K562 (cell line): ENCODE data around the gene KCTD19. TPM values are rescaled to one million over a fixed set of nuclear protein-coding genes. Genes with fewer than 3 reads are reported as not detected.

ENCODE experiments used
- ATAC-seq: fragments of 200-7000 bp; cut with Tn5 transposase; 3 replicates; pipeline ENCODE4 v1.9.1; 2020; ENCODE audit warnings: moderate library complexity
- BruUV-seq: library from RNA; stranded (reverse); fragments of 400-500 nt; replicated peaks from 2 replicates; lab custom pipeline; 2021; lab: Mats Ljungman, UMichigan
- CTCF ChIA-PET: fragments of 300-600 bp; formaldehyde crosslinking; extraction: SDS; loops from one replicate; lab custom pipeline; 2021; ENCODE audit warnings: low intra/inter-chr PET ratio; lab: Yijun Ruan, JAX
- POLR2A ChIA-PET: fragments of 300-600, 350-650 bp; sonication (Branson Sonifier 250); formaldehyde crosslinking; extraction: SDS; loops from one replicate; lab custom pipeline; 2021; ENCODE audit warnings: antibody characterized with exemption, inconsistent platforms; lab: Yijun Ruan, JAX
- DNase-seq, 4 experiments: peaks; one replicate each; pipeline versions ENCODE4 v3.0.0 to v3.0.0-alpha.2; 2011 to 2018; ENCODE audit warnings: low spot score in 3 of 4, mixed read lengths in 3 of 4; ENCODE audit errors: extremely low read depth in 1 of 4
- FAIRE-seq: peaks from 2 replicates; lab custom pipeline; 2011; peaks lifted over from hg19 to GRCh38; lab: Jason Lieb, UNC
- H2AFZ ChIP-seq: 2 replicates; pipeline ENCODE4 v1.6.0; 2011; ENCODE audit warnings: low read depth, low read length, control low read depth, inconsistent platforms
- H3K27ac ChIP-seq: fragments of 200-600 bp; 3 replicates; pipeline ENCODE4 v1.8.0; 2011; ENCODE audit warnings: low read depth, mild to moderate bottlenecking, control low read depth, inconsistent platforms, low read length, moderate library complexity, mixed read lengths; ENCODE audit errors: extremely low read depth
- H3K27me3 ChIP-seq, 2 experiments: fragments of 300-600 bp in 1 of 2; 2 replicates in 1 of 2; 3 replicates in 1 of 2; pipeline versions ENCODE4 v1.6.0 to v1.8.0; 2011; ENCODE audit warnings: inconsistent platforms in 2 of 2, low read length in 2 of 2, mild to moderate bottlenecking in 1 of 2, mixed read lengths in 1 of 2, moderate library complexity in 1 of 2; ENCODE audit not compliant: control insufficient read depth in 2 of 2, insufficient read depth in 2 of 2
- H3K36me3 ChIP-seq: fragments of 300-600 bp; 3 replicates; pipeline ENCODE4 v1.8.0; 2011; ENCODE audit warnings: mild to moderate bottlenecking, low read length, inconsistent platforms; ENCODE audit not compliant: control insufficient read depth, insufficient read depth
- H3K4me1 ChIP-seq, 2 experiments: fragments of 200-600 bp in 1 of 2; replicated peaks in 1 of 2; 2 replicates in 1 of 2; 3 replicates in 1 of 2; pipeline versions ENCODE4 v1.5.1 to v1.8.0; 2011; ENCODE audit warnings: inconsistent platforms in 2 of 2, low read length in 2 of 2, mild to moderate bottlenecking in 1 of 2, mixed read lengths in 1 of 2, moderate library complexity in 1 of 2; ENCODE audit not compliant: control insufficient read depth in 2 of 2, insufficient read depth in 2 of 2
- H3K4me2 ChIP-seq: 2 replicates; pipeline ENCODE4 v1.6.1; 2011; ENCODE audit warnings: low read length, control low read depth, inconsistent platforms, mixed read lengths; ENCODE audit not compliant: insufficient read depth
- H3K4me3 ChIP-seq: fragments of 200-600 bp; sonication (generic), shearing (Covaris generic); 2 replicates; pipeline ENCODE4 v1.5.1; 2016; ENCODE audit warnings: control low read depth, inconsistent platforms
- H3K79me2 ChIP-seq: fragments of 200-600 bp; 3 replicates; pipeline ENCODE4 v1.8.0; 2011; ENCODE audit warnings: low read length, inconsistent platforms; ENCODE audit not compliant: control insufficient read depth, insufficient read depth
- H3K9ac ChIP-seq, 2 experiments: 2 replicates each; pipeline versions ENCODE4 v1.6.0 to v1.6.1; 2011; ENCODE audit warnings: low read depth in 2 of 2, low read length in 2 of 2, control low read depth in 1 of 2, inconsistent platforms in 1 of 2, mild to moderate bottlenecking in 1 of 2, mixed read lengths in 1 of 2; ENCODE audit not compliant: insufficient read depth in 1 of 2
- H3K9me1 ChIP-seq: one replicate; pipeline ENCODE4 v1.6.0; 2011; ENCODE audit warnings: inconsistent platforms, mild to moderate bottlenecking, low read length, moderate library complexity; ENCODE audit not compliant: control insufficient read depth, insufficient read depth
- H3K9me3 ChIP-seq: replicated peaks from 2 replicates; pipeline ENCODE4 v1.5.1; 2011; ENCODE audit warnings: low read depth, low read length, inconsistent platforms; ENCODE audit not compliant: control insufficient read depth, insufficient read depth
- H4K20me1 ChIP-seq: replicated peaks from 2 replicates; pipeline ENCODE4 v1.6.1; 2011; ENCODE audit warnings: low read length, inconsistent platforms, mixed read lengths; ENCODE audit not compliant: control insufficient read depth, insufficient read depth
- ATF6 ChIP-seq: sonication (generic); formaldehyde crosslinking; IDR thresholded peaks from 2 replicates; pipeline ENCODE4 v1.4.0; 2020; ENCODE audit warnings: mild to moderate bottlenecking, missing genetic modification reagents
- CXXC5 ChIP-seq: fragments of 250-450 bp; sonication (Bioruptor Pico); IDR thresholded peaks from 2 replicates; pipeline ENCODE4 v1.8.0; 2022; ENCODE audit warnings: inconsistent platforms, mild to moderate bottlenecking, moderate library complexity
- JUND ChIP-seq, 2 experiments: IDR thresholded peaks; 2 replicates in 1 of 2; 3 replicates in 1 of 2; pipeline ENCODE4 v1.6.1; 2011; ENCODE audit warnings: borderline replicate concordance in 2 of 2, low read depth in 2 of 2, low read length in 2 of 2, improper control_type of control experiment in 1 of 2, missing biosample characterization in 1 of 2, missing genetic modification characterization in 1 of 2, missing genetic modification reagents in 1 of 2
- NFATC3 ChIP-seq: fragments of 450-650 bp; IDR thresholded peaks from 2 replicates; pipeline ENCODE4 v1.6.1; 2017; ENCODE audit warnings: mild to moderate bottlenecking
- NR2F6 ChIP-seq: fragments of 450-650 bp; formaldehyde crosslinking; IDR thresholded peaks from 2 replicates; pipeline ENCODE4 v1.4.0; 2020; ENCODE audit warnings: mild to moderate bottlenecking
- UBTF ChIP-seq, 2 experiments: IDR thresholded peaks; 2 replicates each; pipeline ENCODE4 v1.6.1; 2012; ENCODE audit warnings: improper control_type of control experiment in 2 of 2, low read depth in 2 of 2, low read length in 2 of 2, borderline replicate concordance in 1 of 2
- WHSC1 ChIP-seq: IDR thresholded peaks from one replicate; pipeline ENCODE4 v1.6.1; 2012; ENCODE audit warnings: low read length, control low read depth, inconsistent platforms
- ZFP1 ChIP-seq: fragments of 450-650 bp; formaldehyde crosslinking; IDR thresholded peaks from 2 replicates; pipeline ENCODE4 v1.4.0; 2020; ENCODE audit warnings: mild to moderate bottlenecking, mixed read lengths
- ZNF165 ChIP-seq: fragments of 250-450 bp; sonication (Bioruptor Pico); IDR thresholded peaks from 2 replicates; pipeline ENCODE4 v1.4.0; 2020; ENCODE audit warnings: borderline replicate concordance
- ZNF764 ChIP-seq: fragments of 250-450 bp; sonication (Bioruptor Pico); IDR thresholded peaks from 2 replicates; pipeline ENCODE4 v1.4.0; 2020; ENCODE audit warnings: low read depth, mild to moderate bottlenecking, moderate library complexity
- WGBS: fragments of 100-300 bp; shearing (Covaris generic); methylation state at CpG from one replicate; pipeline ENCODE4 v1.1.6; 2016; ENCODE audit warnings: low coverage, mixed read lengths; ENCODE audit not compliant: insufficient coverage; ENCODE audit errors: missing lambda C conversion rate; 5-methylcytosine and 5-hydroxymethylcytosine counted together
- in situ Hi-C: fragments of 300-500 bp; cut with MboI; formaldehyde crosslinking; loops from 4 replicates; pipeline ENCODE4 v1.15.0; 2018; ENCODE audit warnings: inconsistent platforms, mixed read lengths
- intact Hi-C: fragments of 100-400 bp; cut with micrococcal nuclease; formaldehyde crosslinking; loops from 2 replicates; pipeline ENCODE4 v1.14.2; 2022
- polyA plus RNA-seq, 8 experiments: library from polyadenylated mRNA; depleted of rRNA in 4 of 8; stranded (reverse) in 5 of 8; unstranded in 3 of 8; fragments of >200 nt; fragmentation: Nextera tagmentation in 2 of 8; fragmentation: Illumina TruSeq in 1 of 8; extraction: Ambion mirVana in 2 of 8; extraction: Trizol in 1 of 8; gene quantifications; 2 replicates each; pipeline versions ENCODE4 v1.2.1 to v1.2.3, GENCODE V29; 2011 to 2014; ENCODE audit warnings: inconsistent platforms in 1 of 8, missing spikeins in 1 of 8
- total RNA-seq, 7 experiments: library from RNA; depleted of rRNA in 6 of 7; stranded (reverse); fragments of >200 nt in 6 of 7; fragmentation: Illumina TruSeq in 2 of 7; extraction: Trizol in 2 of 7; gene quantifications; 2 replicates each; pipeline versions ENCODE4 v1.2.1 to v1.2.3, GENCODE V29; 2011 to 2021; ENCODE audit warnings: low replicate concordance in 1 of 7

KCTD19 gene
- total and polyA plus RNA-seq, 9 of the 15 experiments (the other 6 are each of a cell fraction or from before 2014, with no cell fraction given) = 0.03 to 0.91 (median 0.22) TPM; not detected in 2

GRCh38 chr16:67298277-67298676 lies 28.3 kb downstream of the KCTD19 start:
- H2AFZ ChIP-seq = no peak overlapping the region
- ChIA-PET CTCF (no interaction called here), POLR2A (interaction anchor here (0.6 to 1.0 kb wide), 3 partner anchors 13 to 340 kb away, joined by 3 read pairs; no protein-coding TSS in a partner anchor)
- no peaks in the 10 kb centered on the region for H3K79me2 ChIP-seq
- H3K4me2 ChIP-seq = no peak overlapping the region
- H3K4me3 ChIP-seq = no peak overlapping the region
- in situ Hi-C loops (no loop called here), intact Hi-C loops (no loop called here)
- H3K27ac ChIP-seq = no peak overlapping the region
- no peaks in the 10 kb centered on the region for H3K36me3 ChIP-seq
- H3K27me3 ChIP-seq = peaks cover 23 to 37% of the 10 kb centered on the region in 2 experiments
- FAIRE-seq (no peak), ATAC-seq (no peak), DNase-seq (no peak)
- TF ChIP-seq ZNF165 (CRISPR knock-in tag) (no peak), ZNF764 (no peak), JUND (IDR thresholded peaks at IDR 0.05; ENCODE audit: borderline replicate concordance, low read depth, low read length) (no peak), JUND (tag; IDR thresholded peaks at IDR 0.05; ENCODE audit: borderline replicate concordance, low read depth, low read length) (no peak), ZFP1 (CRISPR knock-in tag) (no peak), CXXC5 (CRISPR knock-in tag) (no peak), ATF6 (CRISPR knock-in tag) (no peak), NR2F6 (CRISPR knock-in tag) (no peak), WHSC1 (no peak), UBTF (IDR thresholded peaks at IDR 0.05; ENCODE audit: borderline replicate concordance in 1 of 2, low read depth in 2 of 2, low read length in 2 of 2) (no peak), NFATC3 (no peak)
- no TSS peak for BruUV-seq
- WGBS = 51% methylated on average over 9 of the region's 9 CpGs
- H3K9me1 ChIP-seq = no peaks in the 10 kb centered on the region
- H3K9ac ChIP-seq = no peak overlapping the region
- no peaks in the 10 kb centered on the region for H4K20me1 ChIP-seq
- H3K9me3 ChIP-seq = no peaks in the 10 kb centered on the region
- 0 out of 5 replicates have a peak, but pooled peaks cover 0 to 10% of the 10 kb centered on the region in 2 experiments for H3K4me1 ChIP-seq
